ENCODE data around the gene CDIP1. TPM values are rescaled to one million over a fixed set of nuclear protein-coding genes. Genes with fewer than 3 reads are reported as not detected.

CDIP1 gene
- total RNA-seq, 2 experiments from 2014 or later, result 13.5 to 34.2 TPM

GRCh38 chr16:4572715-4573114 lies 34.1 kb upstream of the CDIP1 start:
- no peaks in the 10 kb centered on the region for H3K79me2 ChIP-seq (ENCODE audit: insufficient read depth, low read depth, low read length)
- H2AFZ ChIP-seq (ENCODE audit: low read length), result no peak overlapping the region
- H3K4me3 ChIP-seq (ENCODE audit: low read depth, low read length, poor library complexity, severe bottlenecking), result no peak overlapping the region
- no peak overlapping the region for H3K27ac ChIP-seq (ENCODE audit: low read depth, low read length, poor library complexity, severe bottlenecking)
- H3K36me3 ChIP-seq (ENCODE audit: insufficient read depth, low read length), result no peaks in the 10 kb centered on the region
- H3K9me3 ChIP-seq (ENCODE audit: low read length), result no peaks in the 10 kb centered on the region
- DNase-seq (ENCODE audit: low spot score), result no peak
- H4K20me1 ChIP-seq (ENCODE audit: insufficient read depth, low read length), result no peaks in the 10 kb centered on the region
- ChIA-PET CTCF (ENCODE audit: unreplicated experiment) (no interaction called here), POLR2A (interaction anchor here (0.9 to 1.3 kb wide), 2 partner anchors 9 to 44 kb away, joined by 3 to 4 read pairs; no protein-coding TSS in a partner anchor)
- TF ChIP-seq CTCF (conservative IDR thresholded peaks at IDR 0.05; ENCODE audit: low read length) (no peak), EZH2phosphoT487 (IDR thresholded peaks at IDR 0.05; ENCODE audit: borderline replicate concordance, low read depth, low read length) (no peak)
- intact Hi-C loops (cut with micrococcal nuclease; ENCODE audit: unreplicated experiment), result no loop called here
- no TSS peak for BruUV-seq (replicated peaks)
- H3K4me1 ChIP-seq (ENCODE audit: insufficient read depth, low read length, poor library complexity, severe bottlenecking), result no peaks in the 10 kb centered on the region
- H3K9me2 ChIP-seq (ENCODE audit: insufficient read depth, low read length), result no peaks in the 10 kb centered on the region
- H3K4me2 ChIP-seq (ENCODE audit: low read length), result no peak overlapping the region

- CTCF ChIA-PET (ENCODE audit: unreplicated experiment), result no interaction called here
- no peaks in the 10 kb centered on the region for H3K36me3 ChIP-seq (ENCODE audit: insufficient read depth, low read length)
- intact Hi-C loops (cut with micrococcal nuclease; ENCODE audit: unreplicated experiment), result no loop called here
- POLR2A ChIA-PET, result interaction anchor here (0.7 kb wide), 1 partner anchor 63 kb away, joined by 3 read pairs; no protein-coding TSS in a partner anchor
- DNase-seq (ENCODE audit: low spot score), result no peak
- H3K4me3 ChIP-seq (ENCODE audit: low read depth, low read length, poor library complexity, severe bottlenecking), result no peak overlapping the region
- no peak overlapping the region for H3K27ac ChIP-seq (ENCODE audit: low read depth, low read length, poor library complexity, severe bottlenecking)
- no TSS peak for BruUV-seq (replicated peaks)
- H3K9me3 ChIP-seq (ENCODE audit: low read length), result no peaks in the 10 kb centered on the region
- H3K4me2 ChIP-seq (ENCODE audit: low read length), result no peak overlapping the region
- no peaks in the 10 kb centered on the region for H3K4me1 ChIP-seq (ENCODE audit: insufficient read depth, low read length, poor library complexity, severe bottlenecking)
- no peaks in the 10 kb centered on the region for H3K9me2 ChIP-seq (ENCODE audit: insufficient read depth, low read length)
- no peaks in the 10 kb centered on the region for H3K79me2 ChIP-seq (ENCODE audit: insufficient read depth, low read depth, low read length)
- H2AFZ ChIP-seq (ENCODE audit: low read length), result no peak overlapping the region
- H4K20me1 ChIP-seq (ENCODE audit: insufficient read depth, low read length), result no peaks in the 10 kb centered on the region
- TF ChIP-seq EZH2phosphoT487 (IDR thresholded peaks at IDR 0.05; ENCODE audit: borderline replicate concordance, low read depth, low read length) (no peak), CTCF (conservative IDR thresholded peaks at IDR 0.05; ENCODE audit: low read length) (no peak)
Observed at GRCh38 chr16:4570688-4571321, 32.2 kb upstream of the CDIP1 start.

GRCh38 chr16:4570086-4570485 lies 31.5 kb upstream of the CDIP1 start:
- CTCF ChIA-PET (ENCODE audit: unreplicated experiment), result no interaction called here
- Histone ChIP-seq H3K9me3 (ENCODE audit: low read length) (no peaks in the 10 kb centered on the region), H3K4me2 (ENCODE audit: low read length) (no peak overlapping the region), H3K79me2 (ENCODE audit: insufficient read depth, low read depth, low read length) (no peaks in the 10 kb centered on the region), H3K27ac (ENCODE audit: low read depth, low read length, poor library complexity, severe bottlenecking) (no peak overlapping the region), H3K9me2 (ENCODE audit: insufficient read depth, low read length) (no peaks in the 10 kb centered on the region), H4K20me1 (ENCODE audit: insufficient read depth, low read length) (no peaks in the 10 kb centered on the region), H3K4me3 (ENCODE audit: low read depth, low read length, poor library complexity, severe bottlenecking) (no peak overlapping the region), H2AFZ (ENCODE audit: low read length) (no peak overlapping the region), H3K36me3 (ENCODE audit: insufficient read depth, low read length) (no peaks in the 10 kb centered on the region), H3K4me1 (ENCODE audit: insufficient read depth, low read length, poor library complexity, severe bottlenecking) (no peaks in the 10 kb centered on the region)
- no TSS peak for BruUV-seq (replicated peaks)
- POLR2A ChIA-PET, result no interaction called here
- TF ChIP-seq EZH2phosphoT487 (IDR thresholded peaks at IDR 0.05; ENCODE audit: borderline replicate concordance, low read depth, low read length) (no peak), CTCF (conservative IDR thresholded peaks at IDR 0.05; ENCODE audit: low read length) (no peak)
- intact Hi-C loops (cut with micrococcal nuclease; ENCODE audit: unreplicated experiment), result no loop called here
- DNase-seq (ENCODE audit: low spot score), result no peak

All from OCI-LY7 (cell line).